ENCODE results near the gene TNPO3. TPM values are rescaled to one million over a fixed set of nuclear protein-coding genes. Genes with fewer than 3 reads are reported as not detected.

Gene TNPO3
- polyA plus RNA-seq, 1 of the 3 experiments (the other 2 are of a cell fraction), result 27.8 TPM

DNA sequence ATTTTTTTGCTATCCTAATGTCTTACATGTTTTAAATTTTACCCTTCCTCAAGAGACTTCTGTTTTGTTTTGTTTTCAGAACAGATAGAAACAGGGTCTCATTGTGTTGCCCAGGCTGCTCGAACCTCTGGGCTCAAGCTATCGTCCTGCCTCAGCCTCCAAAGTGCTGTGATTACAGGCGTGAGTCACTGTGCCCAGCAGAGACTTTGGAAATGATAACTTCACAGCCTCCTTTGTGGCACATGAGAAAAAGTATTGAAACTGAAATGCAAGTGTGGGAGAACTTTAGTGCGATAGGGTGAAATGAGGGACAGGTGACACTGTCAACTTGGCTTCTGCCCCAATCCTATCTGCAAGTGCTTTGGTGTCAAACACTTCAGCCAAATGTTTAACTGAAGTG lies 95.6 kb downstream of the TNPO3 start:
- WGBS (ENCODE audit: low lambda C conversion rate), result 100% methylated on average over 4 of the region's 4 CpGs
- H4K20me1 ChIP-seq (ENCODE audit: insufficient read depth), result no peaks in the 10 kb centered on the region; the same call in 1 of the 2 replicates
- H3K9ac ChIP-seq, result no peak overlapping the region
- H3F3A ChIP-seq (replicated peaks; ENCODE audit: insufficient read depth), result peaks cover 20% of the 10 kb centered on the region
- no peak overlapping the region for H3K27ac ChIP-seq (ENCODE audit: low read depth in 2 of 2, low read length in 1 of 2)
- peaks cover 54% of the 10 kb centered on the region in 2 experiments for H3K36me3 ChIP-seq (replicated peaks in 1 of 2; ENCODE audit: control insufficient read depth in 1 of 2, insufficient read depth in 2 of 2, low read length in 1 of 2)
- no peak overlapping the region for H2AFZ ChIP-seq (ENCODE audit: low read depth)
- no peak overlapping the region for H3K4me3 ChIP-seq (ENCODE audit: low read depth in 2 of 2, low read length in 1 of 2)
- peaks cover 5 to 29% of the 10 kb centered on the region in 2 experiments for H3K4me1 ChIP-seq (ENCODE audit: control insufficient read depth in 1 of 2, insufficient read depth in 2 of 2, low read depth in 1 of 2, low read length in 1 of 2)
- H3K4me2 ChIP-seq, result no peak overlapping the region
- CTCF ChIA-PET, result interaction anchor here (0.7 to 3.4 kb wide), 3 partner anchors 20 to 132 kb away, joined by 3 to 16 read pairs (median 3); no protein-coding TSS in a partner anchor
- H3K79me2 ChIP-seq (ENCODE audit: insufficient read depth), result no peaks in the 10 kb centered on the region
- no peaks in the 10 kb centered on the region for H3K9me2 ChIP-seq
- TF ChIP-seq, protein P1, sequence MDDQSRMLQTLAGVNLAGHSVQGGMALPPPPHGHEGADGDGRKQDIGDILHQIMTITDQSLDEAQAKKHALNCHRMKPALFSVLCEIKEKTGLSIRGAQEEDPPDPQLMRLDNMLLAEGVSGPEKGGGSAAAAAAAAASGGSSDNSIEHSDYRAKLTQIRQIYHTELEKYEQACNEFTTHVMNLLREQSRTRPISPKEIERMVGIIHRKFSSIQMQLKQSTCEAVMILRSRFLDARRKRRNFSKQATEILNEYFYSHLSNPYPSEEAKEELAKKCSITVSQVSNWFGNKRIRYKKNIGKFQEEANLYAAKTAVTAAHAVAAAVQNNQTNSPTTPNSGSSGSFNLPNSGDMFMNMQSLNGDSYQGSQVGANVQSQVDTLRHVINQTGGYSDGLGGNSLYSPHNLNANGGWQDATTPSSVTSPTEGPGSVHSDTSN (IDR thresholded peaks at IDR 0.05), result no peak
- TF ChIP-seq NRF1 (IDR thresholded peaks at IDR 0.05; ENCODE audit: low read depth, low read length), result no peak
- no peak for TF ChIP-seq RCOR1 (IDR thresholded peaks at IDR 0.05; ENCODE audit: low read length)
- no peak for TF ChIP-seq YY1 (IDR thresholded peaks at IDR 0.05; ENCODE audit: low read depth)
- H3K9me3 ChIP-seq, result no peaks in the 10 kb centered on the region
- no peak for DNase-seq
- H3K27me3 ChIP-seq (ENCODE audit: insufficient read depth), result no peaks in the 10 kb centered on the region
- POLR2A ChIA-PET, result no interaction called here

DNA sequence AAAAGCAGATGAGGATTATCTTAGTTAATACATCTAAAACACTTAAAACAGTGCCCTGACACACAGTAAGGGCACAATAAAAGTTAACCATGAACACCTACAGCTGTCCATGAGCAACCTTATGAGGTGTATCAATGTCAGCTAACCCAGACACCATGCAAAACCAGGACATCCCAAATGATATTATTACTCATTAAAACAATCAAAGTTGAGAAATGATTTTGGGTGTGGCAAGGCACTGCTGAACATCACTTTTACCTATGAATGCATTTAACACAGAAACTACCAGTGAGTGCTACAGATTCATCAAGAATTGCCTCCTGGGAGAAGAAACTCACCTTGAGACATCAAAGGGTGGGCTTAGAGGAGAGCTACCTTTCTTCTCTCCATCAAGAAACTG lies 98.9 kb downstream of the TNPO3 start:
- no peaks in the 10 kb centered on the region; the same call in 1 of the 2 replicates for H4K20me1 ChIP-seq (ENCODE audit: insufficient read depth)
- H3F3A ChIP-seq (replicated peaks; ENCODE audit: insufficient read depth), result peaks cover 15% of the 10 kb centered on the region
- TF ChIP-seq FOXJ3 (CRISPR knock-in tag; IDR thresholded peaks at IDR 0.05) (no peak), EZH2phosphoT487 (IDR thresholded peaks at IDR 0.05; ENCODE audit: borderline replicate concordance, low read depth) (no peak), TEAD4 (IDR thresholded peaks at IDR 0.05; ENCODE audit: borderline replicate concordance, insufficient read depth) (no peak)
- TF ChIP-seq, protein P2, sequence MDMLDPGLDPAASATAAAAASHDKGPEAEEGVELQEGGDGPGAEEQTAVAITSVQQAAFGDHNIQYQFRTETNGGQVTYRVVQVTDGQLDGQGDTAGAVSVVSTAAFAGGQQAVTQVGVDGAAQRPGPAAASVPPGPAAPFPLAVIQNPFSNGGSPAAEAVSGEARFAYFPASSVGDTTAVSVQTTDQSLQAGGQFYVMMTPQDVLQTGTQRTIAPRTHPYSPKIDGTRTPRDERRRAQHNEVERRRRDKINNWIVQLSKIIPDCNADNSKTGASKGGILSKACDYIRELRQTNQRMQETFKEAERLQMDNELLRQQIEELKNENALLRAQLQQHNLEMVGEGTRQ (IDR thresholded peaks at IDR 0.05; ENCODE audit: borderline replicate concordance, low read depth, low read length), result no peak
- no peak overlapping the region for H3K4me2 ChIP-seq
- POLR2A ChIA-PET, result interaction anchor here (1.5 kb wide), 1 partner anchor 9 kb away, joined by 3 read pairs; no protein-coding TSS in a partner anchor
- H3K9ac ChIP-seq, result no peak overlapping the region
- H3K79me2 ChIP-seq (ENCODE audit: insufficient read depth), result no peaks in the 10 kb centered on the region
- H3K27me3 ChIP-seq (ENCODE audit: insufficient read depth), result no peaks in the 10 kb centered on the region
- H3K36me3 ChIP-seq (replicated peaks in 1 of 2; ENCODE audit: control insufficient read depth in 1 of 2, insufficient read depth in 2 of 2, low read length in 1 of 2), result peaks cover 57 to 74% of the 10 kb centered on the region in 2 experiments
- no peaks in the 10 kb centered on the region for H3K9me2 ChIP-seq
- H2AFZ ChIP-seq (ENCODE audit: low read depth), result no peak overlapping the region
- CTCF ChIA-PET, result interaction anchor here (0.7 to 4.8 kb wide), 14 partner anchors 9 to 412 kb away, joined by 3 to 32 read pairs (median 4); partner anchors contain the start of genes ATP6V1F and KCP
- peaks cover 5 to 52% of the 10 kb centered on the region in 2 experiments; a peak in 3 of 4 replicates for H3K4me1 ChIP-seq (ENCODE audit: control insufficient read depth in 1 of 2, insufficient read depth in 2 of 2, low read depth in 1 of 2, low read length in 1 of 2)
- H3K27ac ChIP-seq (ENCODE audit: low read depth in 2 of 2, low read length in 1 of 2), result peak overlapping the region; percentile 35 to 93; a peak in 3 of 4 replicates
- no peaks in the 10 kb centered on the region for H3K9me3 ChIP-seq
- DNase-seq, result no peak
- H3K4me3 ChIP-seq (ENCODE audit: low read depth in 2 of 2, low read length in 1 of 2), result no peak overlapping the region

All from SK-N-SH (cell line).